ENCODE data around the gene PPP1R14D.

Gene PPP1R14D

DNA sequence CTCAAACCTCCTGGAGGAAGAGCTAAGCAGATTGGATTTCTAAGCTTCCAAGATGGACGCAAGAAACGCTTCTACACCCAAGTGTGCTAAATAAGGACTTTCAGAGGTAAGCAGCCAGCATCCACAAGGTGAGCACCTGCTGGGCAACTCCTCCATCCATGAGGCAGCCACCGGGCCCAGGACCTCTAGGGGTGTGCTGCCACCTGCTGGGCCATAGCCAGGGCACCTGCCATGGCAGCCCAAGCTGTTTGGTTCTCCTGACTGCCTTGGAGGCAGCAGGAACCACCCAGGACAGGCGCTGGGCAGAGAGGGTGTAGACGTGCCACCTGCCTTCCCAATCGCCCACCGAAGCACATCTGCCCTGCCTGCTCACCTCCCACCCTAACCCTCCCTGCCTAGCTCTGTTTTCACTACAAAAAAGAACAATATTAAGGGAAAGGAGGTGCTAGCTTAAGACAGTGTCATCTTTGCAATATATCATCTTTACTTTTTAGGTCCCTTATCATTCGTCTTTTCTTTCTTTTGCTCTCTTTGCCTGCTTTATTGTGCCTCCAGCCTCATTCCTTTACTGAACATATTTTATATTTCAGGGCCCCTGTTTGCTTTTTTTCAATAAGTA is 45.8 kb downstream of the PPP1R14D start:
- peak; percentile 68 to 73 for DNase-seq (ENCODE audit: low read depth in 2 of 2)

DNA sequence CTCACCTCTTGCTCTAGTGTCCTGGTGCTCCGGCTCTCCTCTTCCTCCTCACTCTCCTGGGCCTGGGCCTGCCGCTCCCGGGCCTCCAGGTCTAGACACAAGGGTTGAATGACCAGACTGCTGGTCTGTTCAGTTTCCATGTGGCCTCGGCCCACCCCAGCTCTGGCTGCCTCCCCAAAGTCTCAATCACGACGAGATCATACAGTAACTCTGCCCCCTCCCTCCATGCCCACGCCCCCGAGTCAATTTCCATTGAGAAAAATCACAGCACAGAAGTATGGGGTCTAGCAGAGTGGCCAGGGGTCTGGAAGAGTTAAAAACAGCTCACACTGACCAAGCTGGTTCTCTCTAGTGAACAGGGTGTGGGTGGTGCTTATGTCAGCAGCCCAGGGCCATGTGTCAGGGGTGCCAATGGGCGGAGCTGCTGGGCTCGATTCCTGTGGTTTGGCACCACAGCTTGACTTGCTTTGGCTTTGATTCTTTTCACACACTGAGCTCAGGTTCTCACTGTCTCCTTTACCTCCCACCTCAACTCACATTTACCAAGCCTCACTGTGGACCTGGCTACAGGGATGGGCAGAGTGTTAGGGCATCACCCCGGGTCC is 51.9 kb downstream of the PPP1R14D start:
- DNase-seq (ENCODE audit: low read depth in 2 of 2) = no peak

DNA sequence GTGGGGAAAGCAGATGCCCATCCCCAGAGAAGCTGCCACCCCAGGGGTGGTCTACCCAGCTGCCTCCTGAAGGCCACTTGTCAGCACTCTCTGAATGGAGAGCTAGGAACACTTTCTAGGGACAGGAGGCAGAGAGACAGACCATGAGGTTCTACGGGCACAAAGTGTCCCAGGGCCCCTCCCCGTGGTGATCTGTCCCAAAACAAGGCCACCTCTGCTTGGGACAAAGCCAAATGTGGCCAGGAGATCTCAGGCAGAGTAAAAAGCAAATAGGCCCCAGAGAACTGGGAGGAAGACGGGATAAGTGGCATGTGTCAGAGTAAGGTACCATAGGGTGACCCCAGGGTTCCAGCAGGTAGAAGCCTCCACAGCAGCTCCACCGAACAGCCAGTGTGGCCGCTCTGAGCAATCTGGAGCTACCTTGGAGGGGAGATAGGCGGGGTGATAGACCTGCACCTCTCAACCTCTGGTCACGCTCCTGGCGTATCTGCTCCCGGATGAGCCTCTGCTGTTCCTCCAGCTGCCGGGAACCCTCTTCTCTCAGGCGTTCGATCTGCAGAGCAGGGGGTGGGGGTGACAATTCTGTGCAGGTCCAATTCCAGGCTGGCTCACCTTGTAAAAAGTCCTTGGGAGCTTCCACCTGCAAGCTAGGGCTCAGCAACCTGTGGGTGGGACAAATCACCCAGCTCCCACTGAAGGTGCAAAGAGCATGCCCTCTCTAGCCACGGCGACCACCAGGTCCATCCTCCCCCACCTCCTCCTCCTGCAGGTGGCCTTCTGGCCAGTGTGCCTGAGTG is 52.6 kb downstream of the PPP1R14D start:
- DNase-seq (ENCODE audit: low read depth in 2 of 2) = no peak

- no peak for DNase-seq (ENCODE audit: low read depth in 2 of 2)
Observed at GRCh38 chr15:40775007-40775406, 53.5 kb downstream of the PPP1R14D start.

GRCh38 chr15:40773902-40774301 is 54.6 kb downstream of the PPP1R14D start:
- DNase-seq (ENCODE audit: low read depth in 2 of 2) = no peak

- DNase-seq (ENCODE audit: low read depth in 2 of 2) = no peak
Observed at GRCh38 chr15:40773496-40773895, 55.0 kb downstream of the PPP1R14D start.

GRCh38 chr15:40772014-40772413 is 56.5 kb downstream of the PPP1R14D start:
- DNase-seq (ENCODE audit: low read depth in 2 of 2) = no peak

DNA sequence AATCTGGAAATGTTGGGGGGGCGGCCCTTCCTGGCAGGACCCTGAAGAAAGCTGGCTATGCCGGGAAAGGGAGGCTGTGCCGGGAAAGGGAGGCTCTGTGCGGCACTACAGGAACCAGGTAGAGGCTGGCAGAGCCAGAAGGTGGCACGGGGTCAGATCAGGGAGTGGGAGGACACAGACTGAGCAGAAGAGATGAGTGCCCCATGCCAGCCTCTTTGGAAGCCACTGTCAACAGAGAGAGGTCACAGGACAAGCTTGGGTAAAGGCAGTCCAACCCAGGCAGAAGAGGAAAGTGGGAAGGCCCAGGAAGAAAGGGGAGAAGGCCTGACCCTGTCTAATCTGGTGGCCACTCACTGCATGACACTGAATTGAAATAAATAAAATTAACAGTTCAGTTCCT is 57.3 kb downstream of the PPP1R14D start:
- no peak for DNase-seq (ENCODE audit: low read depth in 2 of 2)

- DNase-seq (ENCODE audit: low read depth in 2 of 2) = no peak
Observed at GRCh38 chr15:40770147-40770721, 58.3 kb downstream of the PPP1R14D start.

DNA sequence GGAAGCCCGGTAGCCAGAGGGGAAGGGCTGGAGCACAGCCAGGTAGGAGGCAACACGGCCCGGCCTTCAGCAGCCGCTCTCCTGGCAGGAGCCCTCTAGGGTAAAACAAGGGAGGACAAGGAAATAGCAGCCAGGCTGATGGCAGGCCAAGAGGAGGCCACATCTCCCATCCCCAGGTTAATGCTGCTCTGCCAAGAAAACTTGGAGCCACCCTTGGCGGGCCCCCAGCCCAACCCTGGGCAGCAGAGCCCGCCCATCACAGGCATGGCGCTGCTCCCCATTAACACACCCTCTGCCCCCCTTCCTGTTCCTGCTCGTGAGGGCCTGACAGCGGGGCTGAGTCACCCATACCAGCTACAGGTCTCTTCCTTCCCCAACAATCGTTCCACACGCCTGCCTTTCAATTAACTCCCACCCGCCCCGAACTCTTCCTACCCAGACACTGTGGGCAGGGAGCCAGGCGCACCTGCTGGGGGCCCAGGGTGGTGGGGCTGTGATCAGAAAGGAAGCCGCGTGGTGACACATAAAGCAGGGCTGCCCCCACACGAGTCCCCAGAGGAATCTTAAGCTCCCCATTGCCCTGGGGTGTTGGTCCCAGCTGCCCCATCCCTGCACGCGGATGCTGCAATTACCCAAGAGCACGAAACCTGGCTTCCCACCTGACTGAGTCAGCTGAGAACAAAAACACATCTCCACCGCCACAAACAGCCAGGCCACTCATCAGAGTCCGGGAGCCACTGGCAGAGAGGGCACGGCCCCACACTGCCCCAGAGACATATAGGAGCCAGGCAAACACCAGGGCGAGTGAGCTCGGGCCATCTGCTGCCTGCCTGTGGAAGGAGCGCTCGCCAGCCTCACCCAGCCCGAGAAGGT is 59.0 kb downstream of the PPP1R14D start, which contains the start of gene C15orf62:
Gene C15orf62 (plus strand): TSS at position 707 of the 873 bp plus-strand sequence. CDS start 516 bp downstream, outside the sequence.
- peak; percentile 58 to 64 for DNase-seq (ENCODE audit: low read depth in 2 of 2)

GRCh38 chr15:40768521-40769273 is 59.8 kb downstream of the PPP1R14D start:
- DNase-seq (ENCODE audit: low read depth in 2 of 2) = no peak

DNA sequence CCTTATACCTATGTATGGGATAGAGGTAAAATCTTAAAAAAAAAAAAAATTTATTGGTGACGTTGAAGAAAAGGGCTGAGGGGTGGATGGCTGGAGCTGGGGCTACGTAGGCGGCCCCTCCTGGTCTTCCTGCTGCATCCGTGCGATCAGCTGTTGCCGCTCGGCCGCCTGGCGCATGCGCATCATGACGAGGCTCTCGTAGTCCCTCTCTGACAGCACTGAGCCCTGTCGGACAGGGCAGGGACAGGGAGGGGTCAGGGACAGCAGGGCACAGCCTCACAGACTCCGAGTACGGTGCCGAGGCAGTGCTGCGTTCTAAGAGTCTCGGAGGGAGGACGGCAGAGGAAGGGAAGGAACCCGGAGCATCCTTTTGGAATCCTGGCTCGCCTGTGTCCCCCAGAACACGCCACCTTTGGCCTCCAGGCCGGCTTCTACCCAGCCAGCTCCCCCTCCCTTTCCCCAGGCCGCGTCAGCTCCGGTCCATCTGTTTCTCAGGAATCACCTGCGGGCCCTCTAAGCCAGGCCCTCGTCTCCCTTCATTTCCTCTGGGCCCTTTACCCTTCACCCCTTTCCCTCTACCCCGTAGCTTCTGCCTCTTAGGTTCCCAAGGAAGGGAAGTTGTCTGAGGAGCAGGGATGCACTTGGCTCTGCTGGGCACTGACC is 60.5 kb downstream of the PPP1R14D start:
- DNase-seq (ENCODE audit: low read depth in 2 of 2) = no peak

- DNase-seq (ENCODE audit: low read depth in 2 of 2) = no peak
Observed at GRCh38 chr15:40766906-40767837, 61.3 kb downstream of the PPP1R14D start.

DNA sequence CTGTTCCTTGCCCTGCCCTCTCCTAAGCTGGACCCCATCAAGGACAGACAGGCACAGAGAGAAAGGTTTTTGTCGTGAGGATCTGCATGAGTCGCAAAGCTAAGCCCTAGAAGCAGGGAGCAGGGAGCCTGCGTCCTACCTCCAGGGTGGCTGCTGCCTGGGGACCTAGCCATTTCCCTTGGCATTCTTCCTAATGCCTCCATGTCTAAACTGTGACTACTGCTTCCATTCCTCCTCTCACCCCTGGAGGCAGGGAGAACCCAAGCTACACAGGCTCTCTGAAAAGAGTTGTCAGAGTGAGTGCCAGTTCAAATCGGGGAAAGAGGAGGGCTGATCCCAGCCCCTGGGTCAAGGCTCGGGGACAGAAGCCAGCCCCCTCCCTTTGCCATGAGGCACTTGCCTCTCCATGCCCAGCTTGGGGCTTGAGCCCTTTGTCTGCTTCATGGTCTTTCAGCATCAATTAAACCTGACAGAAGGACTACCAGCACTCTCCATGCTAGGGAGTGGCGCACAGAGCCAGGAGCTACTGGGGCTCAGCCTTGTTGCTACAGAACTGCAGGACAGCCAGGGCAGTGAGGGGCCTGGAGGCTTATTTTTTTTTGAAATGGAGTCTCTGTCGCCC is 62.2 kb downstream of the PPP1R14D start:
- no peak for DNase-seq (ENCODE audit: low read depth in 2 of 2)
